Suprapubic skin (tissue), 4 donors: ENCODE measurements around the gene SMCO2. TPM values are rescaled to one million over a fixed set of nuclear protein-coding genes. Genes with fewer than 3 reads are reported as not detected.
"Not testable (repeated sequence)": the region's sequence is repeated elsewhere in the genome, so short reads cannot be mapped to it uniquely, and the experiment has no call there.

Experiments
- DNase-seq, 2 donors: peaks; one replicate each; pipeline ENCODE4 v3.0.0-alpha.2; 2019; ENCODE audit warnings: low spot score in 2 of 2
- H3K27ac ChIP-seq: fragments of 200-600 bp; sonication (generic); one replicate; pipeline ENCODE4 v1.5.1; 2019
- H3K27me3 ChIP-seq: fragments of 200-600 bp; sonication (generic); one replicate; pipeline ENCODE4 v1.5.1; 2019
- H3K36me3 ChIP-seq: fragments of 200-600 bp; sonication (generic); one replicate; pipeline ENCODE4 v1.5.1; 2019
- H3K4me1 ChIP-seq: fragments of 200-600 bp; sonication (generic); one replicate; pipeline ENCODE4 v1.5.1; 2019
- H3K4me3 ChIP-seq: fragments of 200-600 bp; sonication (generic); one replicate; pipeline ENCODE4 v1.5.1; 2019; ENCODE audit warnings: mild to moderate bottlenecking
- H3K9me3 ChIP-seq: fragments of 200-600 bp; sonication (generic); one replicate; pipeline ENCODE4 v1.5.1; 2019
- CTCF ChIP-seq, 2 donors: fragments of 200-600 bp in 1 of 2; fragments of 450-650 bp in 1 of 2; sonication (generic) in 1 of 2; IDR thresholded peaks; one replicate each; pipeline ENCODE4 v1.5.1; 2016 to 2019; ENCODE audit warnings: antibody characterized with exemption in 2 of 2, mild to moderate bottlenecking in 1 of 2, moderate library complexity in 1 of 2
- EP300 ChIP-seq: sonication (generic); formaldehyde crosslinking; IDR thresholded peaks from one replicate; pipeline ENCODE4 v1.6.1; 2017; ENCODE audit warnings: antibody characterized with exemption
- POLR2A ChIP-seq, 2 donors: fragments of 450-650 bp; IDR thresholded peaks; one replicate each; pipeline ENCODE4 v1.6.1; 2017; ENCODE audit warnings: antibody characterized with exemption in 2 of 2, mild to moderate bottlenecking in 2 of 2, moderate library complexity in 2 of 2
- POLR2AphosphoS5 ChIP-seq, 3 donors: sonication (generic); formaldehyde crosslinking; IDR thresholded peaks; one replicate each; pipeline ENCODE4 v1.6.1; 2017; ENCODE audit warnings: antibody characterized with exemption in 3 of 3
- WGBS: methylation state at CpG from one replicate; pipeline ENCODE4 v1.1.5; 2018; 5-methylcytosine and 5-hydroxymethylcytosine counted together
- total RNA-seq, 4 donors: library from RNA; depleted of rRNA; stranded (reverse); fragments of >200 nt; gene quantifications; one replicate each; pipeline ENCODE4 v1.1.0, GENCODE V29; 2016

The SMCO2 gene
- total RNA-seq, 4 donors from 2014 or later: 0.53 to 1.7 (median 1.1) TPM

GRCh38 chr12:27539191-27539631 is 92.7 kb downstream of the SMCO2 start:
- peaks cover 6% of the 10 kb centered on the region for H3K36me3 ChIP-seq
- H3K27me3 ChIP-seq: no peaks in the 10 kb centered on the region
- no peak for DNase-seq
- no peaks in the 10 kb centered on the region for H3K9me3 ChIP-seq
- 56% methylated on average over 4 of the region's 4 CpGs for WGBS
- no peak overlapping the region for H3K27ac ChIP-seq
- TF ChIP-seq POLR2A (IDR thresholded peaks at IDR 0.05) (no peak), EP300 (no peak), CTCF (IDR thresholded peaks at IDR 0.05) (no peak), POLR2AphosphoS5 (IDR thresholded peaks at IDR 0.05) (no peak)
- no peak overlapping the region for H3K4me3 ChIP-seq
- H3K4me1 ChIP-seq: peaks cover 39% of the 10 kb centered on the region

GRCh38 chr12:27541031-27541719 is 94.6 kb downstream of the SMCO2 start:
- Histone ChIP-seq H3K9me3 (no peaks in the 10 kb centered on the region), H3K36me3 (peaks cover under 1% of the 10 kb centered on the region), H3K27ac (peak overlapping the region; percentile 20), H3K4me1 (peaks cover 50% of the 10 kb centered on the region), H3K27me3 (no peaks in the 10 kb centered on the region), H3K4me3 (no peak overlapping the region)
- WGBS: 67% methylated on average over 8 of the region's 8 CpGs
- DNase-seq: no peak
- TF ChIP-seq POLR2A (IDR thresholded peaks at IDR 0.05) (no peak), POLR2AphosphoS5 (IDR thresholded peaks at IDR 0.05) (no peak), CTCF (IDR thresholded peaks at IDR 0.05) (no peak), EP300 (no peak)

GRCh38 chr12:27542628-27543027 is 96.1 kb downstream of the SMCO2 start:
- no peak for DNase-seq
- H3K27me3 ChIP-seq: no peaks in the 10 kb centered on the region
- WGBS: 43% methylated on average over 5 of the region's 5 CpGs
- no peak overlapping the region for H3K27ac ChIP-seq
- no peak overlapping the region for H3K4me3 ChIP-seq
- TF ChIP-seq EP300 (no peak), POLR2AphosphoS5 (IDR thresholded peaks at IDR 0.05) (no peak), POLR2A (IDR thresholded peaks at IDR 0.05) (no peak), CTCF (IDR thresholded peaks at IDR 0.05) (no peak)
- no peaks in the 10 kb centered on the region for H3K36me3 ChIP-seq
- peaks cover 53% of the 10 kb centered on the region for H3K4me1 ChIP-seq
- no peaks in the 10 kb centered on the region for H3K9me3 ChIP-seq

- 89% methylated on average over 1 of the region's 1 CpG for WGBS
- not testable (repeated sequence) for H3K27ac ChIP-seq, H3K4me3 ChIP-seq, H3K27me3 ChIP-seq, H3K9me3 ChIP-seq, H3K36me3 ChIP-seq, DNase-seq
- H3K4me1 ChIP-seq: peaks cover 59% of the 10 kb centered on the region
Measured at GRCh38 chr12:27544858-27545257, 98.3 kb downstream of the SMCO2 start.

- Histone ChIP-seq H3K9me3 (no peaks in the 10 kb centered on the region), H3K27ac (peak overlapping the region; percentile 60), H3K36me3 (no peaks in the 10 kb centered on the region), H3K4me1 (peaks cover 64% of the 10 kb centered on the region), H3K27me3 (no peaks in the 10 kb centered on the region), H3K4me3 (no peak overlapping the region)
- TF ChIP-seq CTCF (IDR thresholded peaks at IDR 0.05) (no peak), EP300 (no peak), POLR2A (IDR thresholded peaks at IDR 0.05) (no peak), POLR2AphosphoS5 (IDR thresholded peaks at IDR 0.05) (no peak)
- 58% methylated on average over 9 of the region's 9 CpGs for WGBS
- DNase-seq: no peak
Measured at GRCh38 chr12:27545665-27546064, 99.1 kb downstream of the SMCO2 start.

- Histone ChIP-seq H3K4me1 (peaks cover 60% of the 10 kb centered on the region), H3K27me3 (no peaks in the 10 kb centered on the region), H3K9me3 (no peaks in the 10 kb centered on the region), H3K27ac (no peak overlapping the region), H3K4me3 (no peak overlapping the region), H3K36me3 (no peaks in the 10 kb centered on the region)
- TF ChIP-seq EP300 (no peak), POLR2A (IDR thresholded peaks at IDR 0.05) (no peak), POLR2AphosphoS5 (IDR thresholded peaks at IDR 0.05) (no peak), CTCF (IDR thresholded peaks at IDR 0.05) (no peak)
- no peak for DNase-seq
- WGBS: 89% methylated on average over 5 of the region's 5 CpGs
Measured at GRCh38 chr12:27547592-27547991, 101.1 kb downstream of the SMCO2 start.
